K562 (cell line): ENCODE data around the gene PITPNC1.

Experiments used
- RFX5 ChIP-seq: IDR thresholded peaks from 2 replicates; pipeline ENCODE4 v1.6.1; 2011; ENCODE audit warnings: low read depth, mild to moderate bottlenecking, improper control_type of control experiment, low read length
- SREBF1 ChIP-seq: fragments of 150-350 bp; IDR thresholded peaks from 2 replicates; pipeline ENCODE4 v1.6.1; 2014; ENCODE audit warnings: antibody characterized with exemption, low read depth, low read length, borderline replicate concordance
- ZKSCAN1 ChIP-seq: fragments of 150-350 bp; IDR thresholded peaks from 2 replicates; pipeline ENCODE4 v1.6.1; 2016; ENCODE audit warnings: low read depth, low read length
- TF ChIP-seq, protein P1 (sequence below): sonication (generic); formaldehyde crosslinking; IDR thresholded peaks from 2 replicates; pipeline ENCODE4 v1.5.0; 2020; ENCODE audit warnings: missing genetic modification reagents

- TF ChIP-seq, protein P1, sequence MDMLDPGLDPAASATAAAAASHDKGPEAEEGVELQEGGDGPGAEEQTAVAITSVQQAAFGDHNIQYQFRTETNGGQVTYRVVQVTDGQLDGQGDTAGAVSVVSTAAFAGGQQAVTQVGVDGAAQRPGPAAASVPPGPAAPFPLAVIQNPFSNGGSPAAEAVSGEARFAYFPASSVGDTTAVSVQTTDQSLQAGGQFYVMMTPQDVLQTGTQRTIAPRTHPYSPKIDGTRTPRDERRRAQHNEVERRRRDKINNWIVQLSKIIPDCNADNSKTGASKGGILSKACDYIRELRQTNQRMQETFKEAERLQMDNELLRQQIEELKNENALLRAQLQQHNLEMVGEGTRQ (CRISPR knock-in tag): no peak
- TF ChIP-seq RFX5 (no peak), ZKSCAN1 (no peak), SREBF1 (no peak)
Observed at GRCh38 chr17:67375054-67375427, 2.0 kb upstream of the PITPNC1 start.
